SK-MEL-5 (cell line): ENCODE data around the gene OXNAD1. TPM values are rescaled to one million over a fixed set of nuclear protein-coding genes. Genes with fewer than 3 reads are reported as not detected.

Experiments used
- DNase-seq: peaks from one replicate; pipeline ENCODE4 v3.0.0-alpha.2; 2016; ENCODE audit warnings: low read depth, low spot score
- in situ Hi-C: cut with HindIII; loops from 2 replicates; pipeline ENCODE4 v1.10.0; 2016; ENCODE audit warnings: low sequenced_read_pairs, high pct_unique_total_duplicates, low pct_unique_long_range_greater_than_20kb
- polyA plus RNA-seq, 2 experiments: library from polyadenylated mRNA; depleted of rRNA; stranded (reverse); fragments of >200 nt; gene quantifications; 2 replicates each; pipeline ENCODE4 v1.2.3, GENCODE V29; 2015
- total RNA-seq: library from RNA; depleted of rRNA; stranded (reverse); fragments of >200 nt; shearing (Covaris generic); gene quantifications from 2 replicates; pipeline ENCODE4 v1.2.3, GENCODE V29; 2014; rRNA removed

OXNAD1 gene, protein sequence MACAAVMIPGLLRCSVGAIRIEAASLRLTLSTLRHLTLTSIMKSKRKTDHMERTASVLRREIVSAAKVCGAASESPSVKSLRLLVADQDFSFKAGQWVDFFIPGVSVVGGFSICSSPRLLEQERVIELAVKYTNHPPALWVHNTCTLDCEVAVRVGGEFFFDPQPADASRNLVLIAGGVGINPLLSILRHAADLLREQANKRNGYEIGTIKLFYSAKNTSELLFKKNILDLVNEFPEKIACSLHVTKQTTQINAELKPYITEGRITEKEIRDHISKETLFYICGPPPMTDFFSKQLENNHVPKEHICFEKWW
- 36.1 and 39.1 TPM in 2 replicates for total RNA-seq
- 19.4 and 23.7 TPM in 2 replicates for polyA plus RNA-seq (2015; cell fraction: cytosol; rRNA removed)
- 16.2 and 31.1 TPM in 2 replicates for polyA plus RNA-seq (2015; cell fraction: nucleus; rRNA removed)

DNA sequence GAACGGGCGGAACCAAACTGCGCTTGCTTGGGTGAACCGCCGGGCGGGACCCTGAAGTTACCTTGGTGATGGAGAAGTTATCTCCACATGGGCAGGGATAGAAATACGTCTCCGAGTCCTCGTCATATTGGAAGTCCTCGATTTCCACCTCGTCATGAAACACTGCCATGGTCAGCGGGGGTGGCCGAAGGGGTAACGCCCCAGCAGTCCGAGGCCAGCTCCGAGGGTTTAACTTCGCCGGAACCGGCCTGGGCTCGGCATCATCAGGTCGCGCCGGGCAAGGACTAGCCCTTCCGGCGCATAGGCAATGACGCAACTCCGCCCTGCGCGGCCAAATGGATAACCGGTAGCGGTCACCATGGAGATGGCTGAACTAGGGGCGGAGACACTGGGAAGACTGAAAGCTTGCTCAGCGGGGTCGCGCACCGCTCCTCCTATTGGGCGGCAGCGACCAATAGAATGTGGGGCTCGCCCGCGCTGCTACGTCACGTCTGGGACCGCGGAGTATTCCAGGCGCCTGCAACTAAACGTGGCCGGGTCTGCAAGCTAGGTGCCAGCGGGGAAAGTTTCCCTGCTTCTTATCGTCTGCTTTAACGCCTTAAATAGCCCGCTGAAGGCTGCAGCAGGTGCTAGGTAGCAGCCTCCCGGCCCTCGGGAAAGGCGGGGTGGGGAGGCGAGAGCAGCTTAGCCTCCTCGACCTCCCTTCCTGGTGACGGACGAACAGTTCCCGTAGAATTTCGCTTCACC, at the start of gene OXNAD1, which contains the start of gene DPH3:
OXNAD1 (plus strand) TSS at position 505 of the 747 bp plus-strand sequence. CDS start 5,741 bp downstream, outside the sequence.
DPH3 (minus strand) TSS at position 236 of the 747 bp plus-strand sequence; CDS start at position 169, 67 bp downstream.
- peak; percentile 99 for DNase-seq
- in situ Hi-C loops = no loop called here

DNA sequence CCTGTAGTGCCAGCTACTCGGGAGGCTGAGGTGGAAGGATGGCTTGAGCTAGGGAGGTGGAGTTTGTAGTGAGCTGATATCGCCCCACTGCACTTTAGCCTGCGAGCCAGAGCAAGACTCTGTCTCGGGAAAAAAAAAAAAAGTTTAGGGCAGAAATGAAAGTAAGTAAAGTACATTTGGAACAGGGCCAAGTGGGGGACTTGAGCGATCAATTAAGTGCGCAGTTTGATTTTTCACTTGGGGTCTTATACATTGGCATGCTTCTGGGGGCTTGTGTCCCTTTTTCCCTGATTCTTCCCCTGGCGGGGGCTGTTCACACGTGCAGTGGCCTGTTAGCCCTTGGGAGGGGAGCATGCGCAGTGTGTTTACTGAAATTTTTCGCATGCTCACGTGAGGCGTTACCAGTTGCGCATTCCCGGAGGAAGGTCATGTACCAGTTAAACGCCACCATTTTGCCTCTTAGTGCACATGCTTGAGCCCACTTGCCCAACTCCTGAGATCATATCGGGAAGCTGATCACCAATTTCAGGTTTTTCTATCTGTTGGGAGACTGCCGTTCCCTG, 48.6 kb upstream of the OXNAD1 start:
- in situ Hi-C loops = no loop called here
- DNase-seq = no peak

DNA sequence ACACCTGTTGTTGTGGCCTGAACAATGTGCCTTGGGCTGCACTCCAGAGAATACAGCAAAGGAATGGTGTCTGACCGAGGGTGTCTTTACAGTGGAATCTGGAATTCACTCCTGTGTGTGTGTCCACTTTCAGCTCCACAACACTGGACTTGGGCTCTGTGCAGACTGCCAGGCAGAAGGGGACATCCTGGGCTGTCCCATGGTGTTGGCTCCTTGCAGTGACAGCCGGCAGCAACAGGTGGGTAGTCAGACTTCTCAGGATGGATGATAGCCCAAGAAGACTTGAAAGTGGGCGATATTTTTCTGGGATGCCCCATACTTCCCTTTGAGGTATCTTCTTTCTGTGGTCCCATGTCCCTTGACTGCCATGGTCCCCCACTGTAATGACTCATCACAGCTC, 45.2 kb upstream of the OXNAD1 start:
- DNase-seq = no peak
- in situ Hi-C loops = no loop called here

DNA sequence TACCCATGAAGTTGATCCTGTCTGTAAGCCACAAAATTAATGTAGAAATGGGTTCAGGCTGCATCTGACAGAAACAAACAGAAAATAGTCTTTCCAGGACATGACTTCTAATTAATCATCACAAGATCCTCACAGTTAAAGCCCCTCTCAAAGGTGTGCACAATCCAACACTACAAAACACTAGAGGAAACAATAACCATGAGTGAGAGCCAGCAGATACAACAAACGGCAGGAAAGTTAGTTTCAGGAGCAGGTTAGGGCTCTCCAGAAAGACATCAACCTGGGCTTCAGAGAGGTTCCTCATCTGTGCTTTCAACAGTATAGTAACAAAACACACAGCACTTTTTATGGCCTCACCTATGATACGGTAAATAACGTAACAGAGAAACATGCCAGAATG, 43.0 kb upstream of the OXNAD1 start:
- DNase-seq = no peak
- in situ Hi-C loops = no loop called here

DNA sequence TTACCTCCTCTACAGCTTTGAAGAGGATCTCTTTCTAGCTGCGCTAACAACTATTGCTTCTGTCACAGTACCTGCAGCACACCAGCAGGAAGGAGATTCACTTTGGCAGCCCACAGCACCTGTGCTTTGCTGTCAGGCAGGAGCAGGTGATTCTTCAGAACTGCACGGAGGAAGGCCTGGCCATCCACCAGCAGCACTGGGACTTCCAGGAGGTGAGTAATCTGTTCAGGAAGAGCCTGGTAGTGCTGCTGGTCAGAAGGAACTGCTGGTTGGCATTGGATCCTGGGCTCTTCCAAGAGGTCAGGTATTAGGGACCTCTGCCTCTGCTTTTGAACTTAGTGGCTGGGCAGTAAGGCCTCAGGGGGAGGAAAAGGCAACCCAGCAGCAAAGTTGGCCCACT, 42.5 kb upstream of the OXNAD1 start:
- DNase-seq = no peak
- in situ Hi-C loops = no loop called here

DNA sequence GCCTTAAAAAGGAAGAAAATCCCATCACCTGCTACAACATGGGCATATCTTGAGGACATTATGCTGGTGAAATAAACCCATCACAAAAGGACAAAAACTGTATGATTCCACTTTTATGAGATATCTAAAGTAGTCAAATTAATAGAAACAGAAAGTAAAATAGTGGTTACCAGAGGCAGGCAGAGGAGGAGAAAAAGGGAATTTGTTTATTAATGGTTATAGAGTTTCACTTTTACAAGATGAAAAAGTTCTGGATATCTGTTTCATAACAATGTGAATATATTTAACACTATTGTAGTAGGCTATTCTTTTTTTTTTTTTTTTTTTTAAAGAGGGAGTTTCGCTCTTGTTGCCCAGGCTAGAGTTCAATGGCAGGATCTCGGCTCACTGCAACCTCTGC, 40.7 kb upstream of the OXNAD1 start:
- DNase-seq = no peak
- in situ Hi-C loops = no loop called here

DNA sequence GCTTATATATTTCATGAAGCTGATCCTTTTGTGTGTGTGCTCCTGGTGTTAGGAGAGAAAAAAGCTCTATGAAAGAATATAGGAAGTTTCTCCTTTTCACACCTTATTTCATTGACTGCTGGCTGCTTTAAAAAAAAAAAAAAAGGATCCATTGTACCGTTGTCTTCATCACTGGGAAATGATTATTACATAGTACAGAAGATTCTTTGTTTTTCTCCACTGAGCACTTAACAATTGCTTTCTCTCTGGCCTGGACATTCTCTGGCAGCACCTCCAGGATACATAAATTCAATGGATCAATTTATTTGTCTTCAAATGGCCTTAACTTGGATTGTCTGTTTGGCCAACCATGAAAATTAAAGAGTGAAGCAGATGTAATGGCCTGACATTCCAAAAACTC, 37.4 kb upstream of the OXNAD1 start:
- in situ Hi-C loops = no loop called here
- DNase-seq = peak; percentile 31

DNA sequence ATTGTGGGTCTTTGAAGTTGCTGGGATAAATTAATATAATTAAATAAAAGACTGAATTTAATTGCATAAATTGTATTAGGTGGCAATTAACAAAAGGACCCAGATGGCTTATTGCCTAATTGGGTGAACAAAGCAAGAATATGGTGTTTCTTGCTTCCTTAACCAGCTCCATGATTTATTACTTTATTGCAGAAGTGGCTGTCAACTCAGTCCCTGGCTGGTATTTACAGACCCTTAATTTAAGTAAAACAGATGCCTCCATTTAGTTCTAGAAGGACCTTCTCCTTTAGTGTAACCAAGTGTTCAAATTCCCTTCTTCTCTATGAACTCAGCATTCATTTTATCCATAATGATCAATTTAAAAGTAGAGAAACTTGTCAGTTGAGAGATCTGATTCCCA, 35.3 kb upstream of the OXNAD1 start:
- no peak for DNase-seq
- in situ Hi-C loops = no loop called here

DNA sequence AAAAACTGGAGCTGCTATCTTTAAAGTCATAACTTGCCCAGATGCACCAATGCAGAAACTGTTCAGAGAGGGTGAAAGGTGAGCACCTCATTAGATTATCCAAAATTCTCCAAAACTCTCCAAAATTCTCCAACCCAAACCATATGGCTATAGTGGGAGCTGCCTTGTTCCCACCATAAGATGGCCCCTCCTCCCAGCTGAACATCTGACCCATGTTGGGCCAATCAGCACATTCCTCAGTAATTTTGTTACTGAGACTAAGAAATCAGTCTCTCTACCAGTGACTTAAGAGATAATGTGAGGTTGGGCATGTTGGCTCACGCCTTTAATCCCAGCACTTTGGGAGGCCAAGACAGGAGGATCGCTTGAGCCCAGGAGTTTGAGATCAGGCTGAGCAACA, 33.0 kb upstream of the OXNAD1 start:
- in situ Hi-C loops = no loop called here
- no peak for DNase-seq

DNA sequence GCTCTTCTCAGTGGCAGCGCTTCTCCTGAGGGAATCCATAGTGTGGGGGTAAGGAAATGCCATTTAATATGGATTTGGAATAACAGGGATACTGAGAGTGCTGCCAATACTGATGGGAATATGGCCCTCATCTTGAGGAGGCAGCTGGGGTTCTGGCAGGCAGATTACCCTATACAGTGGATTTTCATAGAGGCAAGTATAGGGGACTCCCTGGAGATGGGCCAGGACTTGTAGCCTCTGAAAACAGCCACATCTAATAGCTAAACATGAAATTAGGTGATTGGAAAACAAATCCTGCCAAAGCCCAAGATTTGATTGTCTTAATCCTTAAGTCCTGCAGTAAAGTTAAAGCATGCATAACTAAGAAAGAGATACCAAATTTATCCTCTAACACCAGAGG, 31.2 kb upstream of the OXNAD1 start:
- no peak for DNase-seq
- in situ Hi-C loops = no loop called here

DNA sequence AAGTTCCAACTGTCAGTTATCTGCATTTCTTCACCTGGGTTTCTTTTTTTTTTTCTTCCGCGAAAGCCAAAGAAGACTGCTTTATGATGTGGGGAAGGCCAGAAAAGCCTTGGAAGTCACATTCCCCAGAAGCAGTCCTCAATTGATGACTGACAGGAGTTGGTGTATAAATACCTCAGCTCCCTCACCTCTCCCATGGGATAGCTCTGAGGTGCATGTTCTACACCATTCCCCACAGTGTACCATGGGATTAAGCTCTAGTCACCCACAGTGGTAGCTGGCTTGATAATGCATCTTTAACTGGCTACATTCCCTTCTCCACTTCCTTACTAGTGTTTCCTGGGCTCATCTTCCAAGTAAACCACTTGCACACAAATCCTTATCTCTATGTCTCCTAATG, 30.7 kb upstream of the OXNAD1 start:
- in situ Hi-C loops = no loop called here
- DNase-seq = no peak

DNA sequence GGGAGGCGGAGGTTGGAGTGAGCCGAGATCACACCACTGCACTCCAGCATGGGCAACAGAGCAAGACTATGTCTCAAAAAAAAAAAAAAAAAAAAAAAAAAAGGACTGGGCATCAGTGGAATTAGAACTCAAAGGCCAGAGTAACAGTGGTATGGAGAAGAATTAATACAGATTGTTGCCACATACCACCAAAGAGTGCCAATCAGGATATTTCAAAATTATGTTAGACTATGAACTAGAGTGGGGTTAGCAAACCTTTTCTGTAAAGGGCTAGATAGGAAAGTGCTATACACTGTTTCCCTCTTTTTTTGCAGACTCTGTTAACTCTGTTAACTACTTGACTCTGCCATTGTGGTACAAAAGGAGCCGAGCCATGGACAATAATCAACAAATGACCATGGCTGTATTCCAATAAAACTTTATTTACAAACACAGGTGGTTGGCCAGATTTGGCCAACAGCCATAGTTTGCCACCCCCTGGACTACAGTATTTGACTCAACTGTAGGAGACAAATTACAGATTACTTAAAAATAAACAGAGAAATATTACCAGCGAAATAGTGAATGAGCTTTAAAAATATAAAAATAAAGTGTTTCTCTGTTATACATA, 28.9 kb upstream of the OXNAD1 start:
- in situ Hi-C loops = no loop called here
- no peak for DNase-seq

DNA sequence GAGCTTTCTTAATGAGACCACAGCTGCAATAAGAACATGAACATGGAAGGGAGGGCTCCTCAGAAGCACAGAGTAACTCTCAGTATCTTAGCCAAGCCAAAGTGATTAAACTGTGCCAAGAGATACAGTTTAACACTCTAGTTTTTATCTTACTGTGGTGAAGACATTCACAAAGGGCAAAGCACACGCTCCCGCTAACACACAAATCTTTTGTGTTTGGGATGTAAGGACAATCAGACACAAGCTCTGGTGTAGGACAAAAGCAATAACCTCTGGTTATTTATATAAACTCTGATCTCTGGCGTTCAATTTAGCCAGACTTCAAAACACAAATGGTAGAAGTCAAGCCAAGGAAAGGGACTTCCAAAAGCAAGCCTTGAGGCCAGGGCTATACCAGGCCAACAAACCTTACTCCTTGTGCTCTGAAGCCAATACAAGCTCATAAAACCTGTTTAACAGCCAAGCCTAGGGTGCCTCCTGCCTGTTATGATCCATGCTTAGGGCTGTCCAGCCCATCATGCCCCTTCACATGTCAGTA, 28.1 kb upstream of the OXNAD1 start:
- no peak for DNase-seq
- in situ Hi-C loops = no loop called here

DNA sequence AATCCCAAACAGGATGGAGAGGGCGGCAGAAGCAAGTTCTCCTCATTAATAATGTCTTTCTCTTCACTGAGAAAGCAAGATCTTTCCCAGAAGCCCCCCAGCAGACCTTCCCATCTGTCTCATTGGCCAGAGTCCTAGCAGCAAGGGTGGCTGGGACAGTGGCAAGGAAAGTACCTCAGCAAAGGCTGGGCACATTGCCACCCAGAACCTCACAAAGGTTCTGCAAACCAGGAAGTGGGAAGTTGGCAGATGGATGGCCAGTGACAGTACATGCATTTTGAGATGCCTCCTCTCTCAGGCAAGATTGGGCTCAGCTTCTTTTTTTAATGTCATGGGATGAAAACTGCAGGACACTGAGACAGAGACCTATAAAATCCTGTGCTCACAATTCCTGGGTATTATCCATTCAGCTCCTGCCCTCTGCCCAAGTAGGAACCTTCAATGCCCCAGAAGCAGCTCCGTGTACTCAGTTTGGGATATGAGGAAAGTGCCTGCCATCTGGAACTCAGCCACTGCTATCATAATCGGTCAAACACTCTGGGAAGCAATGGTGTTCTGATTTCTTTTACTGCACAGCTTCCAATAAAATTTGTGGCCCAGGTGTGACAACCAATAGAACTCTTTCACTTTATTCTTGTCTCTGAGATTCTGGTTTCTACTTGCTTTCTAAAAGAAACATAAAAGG, 25.8 kb upstream of the OXNAD1 start:
- in situ Hi-C loops = no loop called here
- no peak for DNase-seq

DNA sequence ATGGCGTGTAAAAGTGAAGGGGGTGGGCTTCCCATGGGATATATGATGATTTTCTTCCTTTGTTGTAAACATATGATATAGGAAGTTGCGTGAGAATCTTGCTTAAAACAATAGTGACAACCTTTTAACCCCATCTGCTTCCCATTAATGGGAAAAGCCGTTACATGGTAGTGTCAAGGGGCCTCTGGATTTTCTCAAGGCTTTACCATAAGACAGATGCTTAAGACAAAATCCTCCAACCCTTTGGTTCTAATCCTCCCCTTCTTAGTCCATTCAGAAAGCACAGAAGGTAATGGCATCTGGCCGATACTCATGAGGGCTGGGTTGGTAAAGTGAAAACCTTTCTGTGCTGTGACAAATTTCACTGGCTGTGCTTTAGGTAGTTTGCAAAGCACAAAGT, 25.2 kb upstream of the OXNAD1 start:
- in situ Hi-C loops = no loop called here
- no peak for DNase-seq

DNA sequence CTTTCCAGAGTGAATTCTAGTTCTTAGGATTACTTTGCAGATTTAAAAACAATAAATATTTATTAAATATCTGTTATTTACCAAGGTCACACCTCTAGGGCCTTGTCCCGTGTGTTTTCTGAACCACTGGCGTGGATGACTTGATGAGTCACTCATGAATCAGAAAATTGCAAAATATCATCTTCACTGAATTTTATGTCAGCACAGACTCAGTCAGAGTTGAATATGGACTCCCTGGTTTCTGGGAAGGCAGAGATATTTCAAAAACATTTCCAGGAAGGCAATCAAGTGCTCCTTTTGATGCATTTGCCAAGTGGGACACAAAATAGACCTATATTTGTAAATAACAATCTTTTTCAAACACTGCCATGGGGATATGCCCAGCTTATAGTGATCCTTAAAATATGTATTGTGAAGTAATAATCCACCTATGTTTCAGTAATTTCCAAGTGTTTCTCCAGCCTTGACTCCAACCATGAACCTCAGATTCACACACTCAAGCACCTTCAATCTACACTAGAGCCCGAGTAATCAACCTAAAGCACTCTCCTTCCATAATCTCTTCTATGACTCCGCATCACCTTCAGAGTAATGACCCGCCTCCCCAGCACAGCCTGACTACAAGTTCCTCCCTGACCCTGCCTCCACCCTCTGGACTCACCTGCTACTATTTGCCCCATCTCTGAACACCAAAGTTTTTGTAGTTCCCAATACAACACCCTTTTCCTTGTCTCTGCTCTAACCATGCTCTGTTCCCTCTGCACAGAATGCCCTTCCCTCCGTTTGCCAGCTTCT, 24.6 kb upstream of the OXNAD1 start:
- in situ Hi-C loops = no loop called here
- DNase-seq = no peak

DNA sequence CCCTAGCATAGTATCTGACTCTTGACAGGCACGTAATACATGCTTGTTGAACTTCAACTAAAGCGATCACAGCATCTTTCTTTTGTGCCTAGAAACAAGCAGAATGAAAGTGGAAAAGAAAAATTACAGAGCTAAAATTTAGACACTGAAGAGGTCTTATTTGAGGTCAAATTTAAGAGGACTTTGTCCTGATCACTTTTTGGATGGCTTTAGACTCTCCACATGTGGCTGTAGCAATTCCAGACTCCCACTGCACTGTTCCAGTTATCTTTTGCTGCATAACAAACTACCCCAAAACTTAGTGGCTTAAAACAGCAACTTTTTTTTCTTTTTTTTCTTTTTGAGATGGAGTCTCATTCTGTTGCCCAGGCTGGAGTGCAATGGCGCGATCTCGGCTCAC, 23.8 kb upstream of the OXNAD1 start:
- no peak for DNase-seq
- in situ Hi-C loops = no loop called here
